Neuron (in vitro differentiated cells): ENCODE measurements around the gene RIPOR1.
"Not testable (repeated sequence)": the region's sequence is repeated elsewhere in the genome, so short reads cannot be mapped to it uniquely, and the experiment has no call there.

Experiments used
- H2AFZ ChIP-seq: one replicate; pipeline ENCODE4 v1.6.1; 2013; ENCODE audit warnings: low read depth, mild to moderate bottlenecking, inconsistent platforms, low read length, moderate library complexity
- H3K27me3 ChIP-seq: one replicate; pipeline ENCODE4 v1.6.1; 2013; ENCODE audit warnings: low read length; ENCODE audit not compliant: insufficient read depth
- H3K36me3 ChIP-seq: one replicate; pipeline ENCODE4 v1.6.1; 2013; ENCODE audit warnings: low read length; ENCODE audit not compliant: insufficient read depth
- H3K4me1 ChIP-seq: one replicate; pipeline ENCODE4 v1.6.1; 2013; ENCODE audit warnings: low read length; ENCODE audit not compliant: insufficient read depth
- H3K4me3 ChIP-seq: 2 replicates; pipeline ENCODE4 v1.5.1; 2013; ENCODE audit warnings: mild to moderate bottlenecking, low read length, moderate library complexity
- H3K9me3 ChIP-seq: one replicate; pipeline ENCODE4 v1.6.1; 2013; ENCODE audit warnings: low read length

RIPOR1 gene

DNA sequence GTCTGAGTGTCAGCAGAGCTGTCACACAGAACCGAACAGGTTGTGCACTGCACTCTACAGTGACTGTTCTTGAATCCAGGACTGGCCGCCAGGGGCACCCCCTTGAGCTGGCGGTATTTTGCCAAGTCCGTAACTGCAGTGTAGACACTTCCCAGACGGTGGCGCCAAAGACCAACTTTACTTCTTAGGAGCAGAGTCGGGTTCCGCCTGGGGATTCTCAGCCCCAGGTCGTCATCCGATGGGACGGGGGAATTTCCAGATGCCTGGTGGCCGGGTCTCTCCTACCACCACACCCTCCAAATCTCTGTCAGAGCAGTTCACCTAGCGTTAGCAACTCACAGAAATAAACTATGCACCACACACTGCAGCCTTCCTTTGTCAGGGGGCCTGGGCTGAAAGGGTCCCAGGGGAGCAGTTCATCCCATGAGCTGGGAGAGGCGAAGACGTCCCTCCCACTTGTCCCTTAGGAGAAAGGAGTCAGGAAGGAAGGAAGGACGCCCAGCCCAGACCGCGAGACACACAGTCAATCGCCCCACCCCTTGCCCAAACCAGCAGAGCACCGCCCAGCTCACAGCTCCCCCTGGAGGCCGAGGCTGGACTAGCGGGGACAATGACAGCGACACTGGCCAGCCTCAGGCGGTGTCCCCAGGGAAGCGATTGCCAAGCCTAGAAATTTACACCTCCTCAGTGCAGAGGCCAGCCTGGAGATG lies 7.4 kb upstream of the RIPOR1 start:
- Histone ChIP-seq H3K27me3 (no peaks in the 10 kb centered on the region), H3K36me3 (no peaks in the 10 kb centered on the region), H2AFZ (peak overlapping the region; percentile 42), H3K9me3 (no peaks in the 10 kb centered on the region), H3K4me3 (peak overlapping the region; percentile 49), H3K4me1 (peaks cover 6% of the 10 kb centered on the region)

DNA sequence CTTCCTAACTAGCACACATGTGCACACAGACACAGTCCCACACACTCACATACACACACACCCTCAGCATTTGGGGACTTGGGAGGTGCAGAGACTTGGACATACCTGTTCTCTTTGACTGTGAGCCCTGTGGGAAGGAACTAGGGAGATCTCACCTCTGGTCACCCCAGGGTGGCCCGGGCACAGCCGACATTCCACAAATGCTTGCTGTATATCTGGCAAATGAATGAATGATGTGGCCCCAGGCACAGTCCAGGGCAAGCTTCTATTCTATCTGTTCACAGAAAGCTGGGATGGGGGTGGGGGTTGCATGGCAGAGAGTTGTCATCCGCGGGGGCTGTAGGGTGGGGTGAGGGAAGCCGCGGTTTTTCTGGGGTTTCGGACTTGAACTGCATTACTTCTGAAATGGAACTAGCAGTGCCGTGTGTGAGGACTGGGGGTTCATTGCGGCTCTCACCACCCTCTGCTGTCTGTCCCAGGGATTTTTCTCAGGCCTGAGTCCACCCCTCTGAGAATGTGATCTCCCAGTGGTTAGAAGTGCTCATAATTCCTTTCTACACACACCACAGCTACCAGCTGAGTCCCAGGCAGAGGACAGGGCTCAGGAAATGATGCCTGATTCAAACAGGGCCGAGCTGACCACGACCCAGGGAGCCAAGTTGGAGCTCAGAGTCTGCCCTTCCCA lies 3.3 kb upstream of the RIPOR1 start:
- Histone ChIP-seq H2AFZ (no peak overlapping the region), H3K36me3 (no peaks in the 10 kb centered on the region), H3K4me3 (no peak overlapping the region), H3K27me3 (no peaks in the 10 kb centered on the region), H3K4me1 (peaks cover 19% of the 10 kb centered on the region), H3K9me3 (no peaks in the 10 kb centered on the region)

DNA sequence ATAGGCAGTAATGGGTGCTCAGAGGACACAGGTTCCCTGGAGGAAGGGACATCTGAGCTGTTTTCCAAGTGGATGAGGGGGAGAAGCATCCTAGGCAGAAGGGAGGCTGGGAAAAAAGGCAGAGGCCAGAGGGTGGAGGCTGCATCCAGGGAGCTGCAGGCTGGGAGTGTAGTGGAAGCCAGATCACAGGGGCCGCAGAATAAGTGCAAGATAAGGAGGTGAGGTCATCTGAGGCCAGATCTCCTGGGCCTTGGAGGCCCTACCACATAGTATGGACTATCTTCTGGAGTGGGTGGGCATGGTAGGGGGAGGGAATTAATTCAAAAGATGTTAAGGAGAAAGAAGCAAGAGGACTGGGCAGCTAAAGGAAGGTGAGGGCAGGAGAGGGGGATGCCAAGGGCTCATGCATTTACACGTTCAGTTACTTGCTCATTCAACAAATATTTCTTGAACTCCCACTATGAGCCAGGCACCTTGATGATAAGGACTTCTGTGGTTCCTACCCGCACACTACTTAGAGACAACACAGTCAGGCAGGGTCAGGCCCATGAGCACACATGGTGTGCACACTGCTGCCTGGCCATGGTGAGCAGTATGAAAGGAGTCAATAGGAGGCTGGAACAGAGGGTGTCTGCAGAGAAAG lies 2.4 kb upstream of the RIPOR1 start:
- Histone ChIP-seq H2AFZ (no peak overlapping the region), H3K9me3 (no peaks in the 10 kb centered on the region), H3K27me3 (no peaks in the 10 kb centered on the region), H3K4me1 (peaks cover 25% of the 10 kb centered on the region), H3K36me3 (no peaks in the 10 kb centered on the region), H3K4me3 (no peak overlapping the region)

DNA sequence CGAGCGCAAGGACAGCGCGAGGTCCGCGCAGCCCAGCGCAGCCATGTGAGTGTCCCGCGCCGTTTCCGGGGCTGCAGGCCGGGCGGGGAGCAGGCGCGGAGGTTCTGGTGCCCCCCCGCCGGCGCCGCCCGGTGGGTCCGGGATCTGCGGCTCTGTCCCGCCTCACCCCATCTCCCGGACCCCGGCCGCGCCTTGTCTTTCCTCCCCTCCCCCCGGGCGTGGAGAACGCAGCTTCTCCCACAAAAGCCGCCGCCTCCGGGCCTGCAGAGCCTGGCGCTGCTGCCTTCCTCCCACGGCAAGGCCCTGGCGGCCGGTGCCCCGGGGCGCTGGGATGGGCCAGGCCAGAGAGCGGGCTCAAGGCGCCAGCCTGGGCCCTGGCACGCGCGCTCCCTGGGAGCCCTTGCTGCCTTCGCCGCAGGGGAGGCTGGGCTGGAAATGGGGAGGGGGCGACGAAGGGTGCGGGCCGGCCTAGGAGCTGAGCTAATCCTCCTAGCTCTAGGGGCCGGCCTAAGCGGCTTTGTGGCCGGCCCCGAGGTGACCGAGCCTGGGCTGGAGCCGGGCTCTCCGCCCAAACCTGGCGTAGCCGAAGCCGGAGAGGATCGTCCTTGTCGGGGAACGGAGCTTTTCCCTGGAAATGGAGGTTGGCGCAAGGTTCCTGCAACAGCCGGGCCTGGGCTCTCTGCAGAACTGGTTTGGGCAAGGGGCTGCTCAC lies 397 bp downstream of the RIPOR1 start:
- Histone ChIP-seq H3K27me3 (no peaks in the 10 kb centered on the region), H3K4me3 (peak overlapping the region; percentile 89), H2AFZ (peak overlapping the region; percentile 68), H3K4me1 (peaks cover 24% of the 10 kb centered on the region), H3K9me3 (no peaks in the 10 kb centered on the region), H3K36me3 (no peaks in the 10 kb centered on the region)

DNA sequence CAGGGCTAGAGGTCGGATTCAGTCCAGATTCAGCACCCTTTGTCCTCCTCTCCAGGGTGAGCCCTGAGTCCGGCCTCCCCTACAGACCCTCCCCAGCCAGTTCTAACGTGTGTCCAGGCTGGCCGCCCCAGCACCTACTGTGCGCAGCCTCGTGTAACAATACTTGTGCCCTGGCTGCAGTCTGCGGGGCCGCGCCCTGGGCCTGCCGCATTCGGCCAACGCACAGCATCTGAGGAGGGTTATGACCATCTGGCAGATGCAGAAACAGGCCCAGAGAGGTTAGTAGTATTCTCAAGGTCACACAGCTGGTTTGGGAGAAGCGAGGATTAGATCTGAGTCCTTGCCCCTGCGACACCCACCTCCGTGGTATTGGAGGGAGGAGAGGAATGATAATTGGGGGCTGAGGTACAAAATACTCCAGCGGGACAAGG lies 968 bp downstream of the RIPOR1 start:
- H3K4me1 ChIP-seq: peaks cover 24% of the 10 kb centered on the region
- H3K36me3 ChIP-seq: no peaks in the 10 kb centered on the region
- H3K9me3 ChIP-seq: no peaks in the 10 kb centered on the region
- H3K27me3 ChIP-seq: no peaks in the 10 kb centered on the region
- H3K4me3 ChIP-seq: peak overlapping the region; percentile 89
- H2AFZ ChIP-seq: peak overlapping the region; percentile 68

DNA sequence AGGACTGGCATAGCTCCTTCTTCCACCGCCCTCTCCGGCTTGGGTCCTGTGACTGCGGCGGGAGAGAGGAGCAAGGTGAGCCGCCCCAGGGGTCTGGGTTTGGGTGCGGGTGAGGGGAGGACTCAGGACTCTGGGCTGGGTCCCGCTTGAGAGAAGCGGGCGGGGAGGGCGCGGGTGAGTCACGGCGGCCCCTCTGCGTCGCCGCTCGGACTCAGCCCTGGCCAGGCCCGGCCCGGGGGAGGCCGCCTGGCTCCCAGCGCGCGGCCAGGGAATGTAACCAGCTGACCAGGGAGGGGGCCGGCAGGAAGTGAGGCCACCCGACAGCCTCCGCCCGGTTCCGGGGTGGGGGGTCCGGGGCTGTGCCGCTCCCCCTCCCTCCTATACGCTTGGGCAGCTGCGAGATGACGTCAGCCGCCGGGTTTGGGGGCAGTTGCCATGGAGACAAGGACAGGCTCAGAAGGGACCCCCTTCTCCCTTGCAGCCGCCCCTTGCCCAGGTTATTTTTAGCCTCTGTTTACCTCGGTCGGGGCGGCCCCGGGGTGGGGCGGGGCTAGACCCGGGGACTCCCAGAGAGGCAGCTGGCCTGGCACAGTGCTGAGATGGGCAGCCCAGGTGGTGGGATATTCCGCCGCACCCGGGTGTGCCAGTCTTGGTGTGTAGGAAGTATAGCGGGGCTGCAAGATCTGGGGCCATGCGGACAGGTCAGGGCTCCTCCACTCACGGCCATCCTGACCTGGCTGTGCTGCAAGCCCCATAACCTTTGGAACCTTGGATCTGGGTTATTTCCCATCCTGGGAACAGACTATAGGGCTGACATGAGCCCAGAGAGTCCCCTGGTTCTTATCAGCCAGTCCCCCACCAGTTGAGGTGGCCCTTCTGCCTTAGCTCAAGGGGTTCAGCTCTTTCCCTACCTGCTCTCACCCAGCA lies 1.6 kb downstream of the RIPOR1 start:
- Histone ChIP-seq H3K27me3 (no peaks in the 10 kb centered on the region), H2AFZ (no peak overlapping the region), H3K36me3 (no peaks in the 10 kb centered on the region), H3K4me3 (peak overlapping the region; percentile 89), H3K4me1 (peaks cover 21% of the 10 kb centered on the region), H3K9me3 (no peaks in the 10 kb centered on the region)

DNA sequence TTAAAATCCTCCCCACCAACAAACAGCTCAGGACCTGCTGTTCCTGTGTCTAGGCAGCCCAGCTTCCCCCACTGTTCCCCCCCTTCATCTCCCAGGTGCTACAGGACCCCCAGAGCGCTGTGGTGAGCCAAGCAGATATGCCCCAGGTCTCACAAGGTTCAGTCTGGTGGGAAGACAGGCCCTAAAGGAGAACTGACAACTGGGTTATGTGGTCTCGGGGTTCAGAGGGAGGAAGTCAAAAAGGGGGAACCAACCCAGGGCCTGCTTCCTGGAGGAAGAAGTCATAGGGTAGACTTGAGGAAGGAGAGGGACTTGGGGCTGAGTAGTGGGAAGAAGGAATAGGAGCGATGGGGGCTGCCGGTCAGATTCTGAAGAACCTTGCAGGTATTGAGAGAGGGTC lies 2.6 kb downstream of the RIPOR1 start:
- no peaks in the 10 kb centered on the region for H3K36me3 ChIP-seq
- H3K27me3 ChIP-seq: no peaks in the 10 kb centered on the region
- no peaks in the 10 kb centered on the region for H3K9me3 ChIP-seq
- H3K4me1 ChIP-seq: peaks cover 21% of the 10 kb centered on the region
- H3K4me3 ChIP-seq: no peak overlapping the region
- no peak overlapping the region for H2AFZ ChIP-seq

DNA sequence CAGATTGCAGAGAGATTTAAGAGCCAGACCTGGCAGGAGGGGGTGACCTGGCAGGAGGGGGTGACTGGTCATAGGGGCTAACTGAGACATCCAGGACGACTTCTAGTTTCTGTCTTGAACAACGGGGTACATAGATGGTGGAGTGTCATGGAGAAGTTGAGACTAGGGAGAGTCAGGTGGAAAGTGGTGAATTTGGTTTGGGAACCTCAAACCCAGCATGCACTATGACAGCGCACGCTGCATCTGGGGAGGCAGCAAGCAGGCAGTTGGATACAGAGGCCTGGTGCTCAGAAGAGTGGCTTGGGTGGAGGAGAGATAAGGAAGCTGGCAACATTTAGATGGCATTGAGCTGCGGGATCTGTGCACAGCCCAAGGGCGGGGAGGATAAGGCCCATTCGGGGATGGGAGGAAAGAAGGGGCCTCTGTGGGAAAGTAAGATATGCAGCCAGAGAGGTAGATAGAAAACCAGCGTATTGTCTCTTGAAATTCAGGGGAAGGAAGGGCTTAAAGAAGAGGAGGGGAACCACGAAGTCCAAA lies 4.5 kb downstream of the RIPOR1 start:
- Histone ChIP-seq H3K4me3 (no peak overlapping the region), H3K9me3 (no peaks in the 10 kb centered on the region), H3K27me3 (no peaks in the 10 kb centered on the region), H3K4me1 (peaks cover 26% of the 10 kb centered on the region), H2AFZ (no peak overlapping the region), H3K36me3 (no peaks in the 10 kb centered on the region)

DNA sequence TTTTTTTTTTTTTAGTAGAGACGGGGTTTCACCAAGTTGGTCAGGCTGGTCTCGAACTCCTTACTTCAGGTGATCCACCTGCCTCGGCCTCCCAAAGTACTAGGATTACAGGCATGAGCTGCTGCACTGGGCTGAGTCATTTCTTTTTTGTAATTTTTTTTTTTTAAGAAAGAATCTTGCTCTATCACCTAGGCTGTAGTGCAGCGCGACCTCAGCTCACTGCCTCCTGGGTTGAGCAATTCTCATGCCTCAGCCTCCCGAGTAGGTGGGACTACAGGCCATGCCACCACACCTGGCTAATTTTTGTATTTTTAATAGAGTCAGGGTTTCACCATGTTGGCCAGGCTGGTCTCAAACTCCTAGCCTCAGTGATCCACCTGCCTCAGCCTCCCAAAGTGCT lies 5.4 kb downstream of the RIPOR1 start:
- not testable (repeated sequence) for H3K9me3 ChIP-seq, H3K36me3 ChIP-seq, H2AFZ ChIP-seq, H3K4me3 ChIP-seq, H3K27me3 ChIP-seq
- H3K4me1 ChIP-seq: peaks cover 30% of the 10 kb centered on the region

DNA sequence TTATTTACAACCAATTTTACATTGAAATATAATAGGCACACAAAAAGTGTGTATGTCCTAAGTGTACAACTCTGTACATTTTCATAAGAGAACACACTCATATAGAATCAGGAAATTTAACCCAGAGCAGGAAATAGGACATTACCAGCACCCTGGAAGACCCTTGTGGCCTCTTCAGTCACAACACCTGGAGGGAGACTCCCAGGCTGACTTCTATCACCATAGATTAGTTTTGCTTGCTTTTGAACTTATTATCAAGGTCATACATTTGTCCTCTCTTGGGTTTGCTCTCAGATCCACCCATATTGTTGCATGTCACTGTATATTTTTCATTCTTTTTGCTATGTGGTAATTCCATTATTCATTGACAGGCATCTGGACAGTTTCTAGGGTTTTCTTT lies 5.8 kb downstream of the RIPOR1 start:
- no peak overlapping the region for H2AFZ ChIP-seq
- no peaks in the 10 kb centered on the region for H3K36me3 ChIP-seq
- H3K27me3 ChIP-seq: no peaks in the 10 kb centered on the region
- H3K4me3 ChIP-seq: no peak overlapping the region
- no peaks in the 10 kb centered on the region for H3K9me3 ChIP-seq
- peaks cover 28% of the 10 kb centered on the region for H3K4me1 ChIP-seq

DNA sequence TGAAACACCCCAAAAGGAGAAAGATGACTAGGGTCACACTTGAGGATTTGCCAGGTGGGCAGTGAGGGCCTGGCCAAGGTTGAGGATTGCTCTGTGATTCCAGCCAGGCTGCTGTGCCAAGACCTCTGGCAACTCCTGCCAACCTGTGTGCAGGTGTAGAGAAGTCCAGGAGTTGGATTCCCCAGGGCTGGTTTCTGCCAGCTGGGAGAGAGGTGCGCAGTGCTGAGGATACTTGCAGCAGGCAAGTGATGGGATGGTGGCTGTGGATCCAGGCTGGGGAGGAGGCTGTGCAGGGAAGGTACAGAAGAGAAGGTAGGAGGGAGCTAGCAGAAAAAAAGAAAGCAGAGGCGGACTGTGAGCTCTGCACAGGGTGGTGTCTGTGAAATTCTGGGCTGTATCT lies 6.6 kb downstream of the RIPOR1 start:
- Histone ChIP-seq H3K4me3 (no peak overlapping the region), H3K27me3 (no peaks in the 10 kb centered on the region), H3K9me3 (no peaks in the 10 kb centered on the region), H3K4me1 (peaks cover 22% of the 10 kb centered on the region), H3K36me3 (peaks cover 2% of the 10 kb centered on the region), H2AFZ (no peak overlapping the region)

DNA sequence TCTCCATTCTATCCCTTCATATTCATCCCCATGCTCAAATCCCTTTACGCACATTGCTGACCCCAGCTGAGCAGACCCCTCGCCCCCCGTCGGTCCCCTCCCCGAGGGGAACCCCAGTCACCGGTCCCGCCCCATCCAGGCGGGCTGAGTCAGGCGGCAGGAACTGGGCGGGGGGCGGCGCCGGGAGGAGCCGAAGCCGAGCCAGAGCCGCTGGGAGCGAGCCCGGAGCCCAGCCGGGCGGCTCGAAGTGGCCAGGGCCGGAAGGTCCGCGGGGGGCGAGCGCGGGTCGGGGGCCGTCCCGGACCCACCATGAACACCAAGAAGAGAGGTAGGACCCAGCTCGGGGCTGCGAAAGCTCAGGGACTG lies 8.6 kb downstream of the RIPOR1 start:
- H3K4me1 ChIP-seq: peaks cover 14% of the 10 kb centered on the region
- H3K36me3 ChIP-seq: peaks cover 21% of the 10 kb centered on the region
- no peak overlapping the region for H2AFZ ChIP-seq
- H3K9me3 ChIP-seq: no peaks in the 10 kb centered on the region
- no peaks in the 10 kb centered on the region for H3K27me3 ChIP-seq
- H3K4me3 ChIP-seq: peak overlapping the region; percentile 40
